VCaP (cell line): ENCODE results near the gene FABP2.
"Not testable (repeated sequence)": the region's sequence is repeated elsewhere in the genome, so short reads cannot be mapped to it uniquely, and the experiment has no call there.

Experiments used
- H3K27ac ChIP-seq: fragments of 450-650 bp; 2 replicates; pipeline ENCODE4 v1.5.1; 2017
- TF ChIP-seq, protein P1 (sequence below): fragments of 450-650 bp; conservative IDR thresholded peaks from 2 replicates; pipeline ENCODE4 v1.5.1; 2017; ENCODE audit warnings: mild to moderate bottlenecking, moderate library complexity

Gene FABP2

DNA sequence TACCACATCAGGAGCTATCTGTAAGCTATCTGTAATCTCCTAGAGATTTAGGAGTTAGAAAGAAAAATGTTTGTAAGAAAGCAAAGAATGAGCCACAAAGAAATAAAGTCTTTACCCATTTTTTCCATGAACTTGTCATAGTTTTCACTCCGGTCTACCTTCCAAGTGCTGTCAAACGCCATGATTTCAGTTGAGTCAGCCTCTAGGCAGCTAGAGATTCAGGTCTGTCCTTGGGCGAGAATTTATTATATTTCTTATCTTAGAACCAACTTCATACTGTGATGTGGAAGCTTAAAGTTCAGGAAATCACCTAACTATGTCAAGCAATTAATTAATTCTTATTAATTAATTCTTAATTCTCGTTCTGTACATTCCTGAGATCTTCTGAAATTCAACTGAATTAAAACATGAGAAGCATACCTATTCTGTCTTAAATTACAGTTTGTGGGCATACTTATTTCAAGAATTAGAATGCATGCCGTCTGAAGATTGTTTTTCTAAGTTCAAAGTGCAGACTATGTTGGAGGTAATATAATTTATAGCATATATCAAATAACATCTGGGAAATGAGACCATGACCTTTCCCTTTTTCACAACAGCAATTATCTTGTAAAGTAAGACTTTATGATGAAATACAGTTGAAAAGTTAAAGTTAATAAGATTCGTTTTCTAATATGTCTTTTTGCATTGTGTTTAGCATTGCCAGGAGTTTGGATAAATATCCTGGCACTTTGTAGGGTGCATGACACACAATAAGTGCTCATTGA, at the start of gene FABP2:
Gene FABP2, minus strand, starts transcription at position 218 of the 767 bp plus-strand sequence. Its CDS starts 36 bp downstream, at position 182.
- H3K27ac ChIP-seq, result no peak within 1 kb of the TSS
- TF ChIP-seq, protein P1, sequence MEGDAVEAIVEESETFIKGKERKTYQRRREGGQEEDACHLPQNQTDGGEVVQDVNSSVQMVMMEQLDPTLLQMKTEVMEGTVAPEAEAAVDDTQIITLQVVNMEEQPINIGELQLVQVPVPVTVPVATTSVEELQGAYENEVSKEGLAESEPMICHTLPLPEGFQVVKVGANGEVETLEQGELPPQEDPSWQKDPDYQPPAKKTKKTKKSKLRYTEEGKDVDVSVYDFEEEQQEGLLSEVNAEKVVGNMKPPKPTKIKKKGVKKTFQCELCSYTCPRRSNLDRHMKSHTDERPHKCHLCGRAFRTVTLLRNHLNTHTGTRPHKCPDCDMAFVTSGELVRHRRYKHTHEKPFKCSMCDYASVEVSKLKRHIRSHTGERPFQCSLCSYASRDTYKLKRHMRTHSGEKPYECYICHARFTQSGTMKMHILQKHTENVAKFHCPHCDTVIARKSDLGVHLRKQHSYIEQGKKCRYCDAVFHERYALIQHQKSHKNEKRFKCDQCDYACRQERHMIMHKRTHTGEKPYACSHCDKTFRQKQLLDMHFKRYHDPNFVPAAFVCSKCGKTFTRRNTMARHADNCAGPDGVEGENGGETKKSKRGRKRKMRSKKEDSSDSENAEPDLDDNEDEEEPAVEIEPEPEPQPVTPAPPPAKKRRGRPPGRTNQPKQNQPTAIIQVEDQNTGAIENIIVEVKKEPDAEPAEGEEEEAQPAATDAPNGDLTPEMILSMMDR, result no peak

DNA sequence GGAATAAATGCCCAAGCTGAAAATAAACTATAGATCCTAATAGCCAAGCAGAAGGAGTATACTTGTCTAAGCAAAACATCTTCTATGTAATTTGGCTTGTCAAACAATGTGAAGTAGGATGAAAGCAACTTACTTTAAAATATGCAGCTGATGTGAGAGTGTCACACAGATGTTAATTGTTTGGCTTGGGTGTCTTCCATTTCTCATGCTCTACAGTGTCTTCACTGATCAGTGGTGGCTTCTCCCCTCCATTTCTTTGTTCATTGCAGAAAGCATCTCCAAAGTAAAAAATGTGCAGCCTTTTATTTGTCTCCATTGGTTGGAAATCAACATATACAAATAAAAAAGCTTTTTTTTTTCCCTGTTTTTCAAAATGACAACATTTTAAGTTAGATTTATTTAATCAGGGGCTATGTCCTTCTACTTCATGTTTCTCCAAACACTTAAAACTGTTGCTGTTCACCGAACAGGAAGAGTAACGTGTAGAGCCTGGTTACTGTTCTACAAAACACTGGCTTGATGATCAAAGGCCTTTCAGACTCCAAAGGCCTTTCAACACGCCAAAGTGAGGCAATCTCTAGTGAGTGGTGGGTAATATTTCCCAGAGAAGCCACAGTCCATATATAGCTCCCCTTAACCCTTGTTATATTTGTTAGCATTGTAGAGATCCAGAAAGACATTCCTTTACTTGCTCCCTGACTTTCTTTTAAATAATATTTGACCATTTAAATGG, 49.2 kb upstream of the FABP2 start:
- H3K27ac ChIP-seq, result not testable (repeated sequence)

DNA sequence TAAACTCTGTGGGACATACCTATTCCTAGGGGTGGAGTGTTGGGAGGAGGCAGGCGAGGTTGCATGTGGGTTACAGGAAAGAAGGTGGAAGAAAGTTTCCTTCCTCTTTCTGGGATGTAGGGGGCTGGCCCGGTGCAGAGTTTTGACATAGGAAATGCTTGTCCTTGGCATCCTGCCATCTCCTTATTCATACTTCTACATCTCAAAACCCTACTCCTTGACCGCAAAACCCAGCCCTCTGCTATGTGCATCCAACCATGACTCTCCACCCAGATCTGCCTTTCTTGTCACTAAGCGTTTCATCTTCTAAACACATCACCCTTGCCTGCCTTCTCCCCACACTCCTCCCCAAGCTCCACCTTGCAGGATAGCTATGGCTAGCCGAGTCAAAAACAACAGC, 48.5 kb upstream of the FABP2 start:
- not testable (repeated sequence) for H3K27ac ChIP-seq

DNA sequence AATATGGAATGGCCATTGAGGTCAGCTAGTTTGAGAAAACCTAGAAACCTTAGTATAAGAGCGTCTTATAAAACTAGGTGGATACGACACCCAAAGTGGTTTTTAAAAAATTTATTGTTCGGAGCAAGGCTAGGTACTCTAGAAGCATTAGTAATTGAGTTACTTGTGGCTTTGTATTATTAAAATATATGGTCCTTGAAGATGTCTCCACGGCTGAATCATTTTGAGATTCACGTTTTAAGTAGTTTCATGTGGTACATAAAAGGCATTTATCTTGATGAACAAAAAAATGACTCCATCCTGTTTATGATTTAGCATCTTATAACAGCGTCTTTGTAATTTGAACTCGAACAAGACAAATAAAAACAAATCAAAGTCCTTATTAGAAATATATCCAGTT, 44.9 kb upstream of the FABP2 start:
- not testable (repeated sequence) for H3K27ac ChIP-seq

- not testable (repeated sequence) for H3K27ac ChIP-seq
Observed at GRCh38 chr4:119364203-119364602, 42.3 kb upstream of the FABP2 start.

- not testable (repeated sequence) for H3K27ac ChIP-seq
Observed at GRCh38 chr4:119363372-119363771, 41.4 kb upstream of the FABP2 start.

GRCh38 chr4:119362413-119362812, 40.5 kb upstream of the FABP2 start:
- H3K27ac ChIP-seq, result not testable (repeated sequence)

- H3K27ac ChIP-seq, result not testable (repeated sequence)
Observed at GRCh38 chr4:119359873-119360272, 37.9 kb upstream of the FABP2 start.

DNA sequence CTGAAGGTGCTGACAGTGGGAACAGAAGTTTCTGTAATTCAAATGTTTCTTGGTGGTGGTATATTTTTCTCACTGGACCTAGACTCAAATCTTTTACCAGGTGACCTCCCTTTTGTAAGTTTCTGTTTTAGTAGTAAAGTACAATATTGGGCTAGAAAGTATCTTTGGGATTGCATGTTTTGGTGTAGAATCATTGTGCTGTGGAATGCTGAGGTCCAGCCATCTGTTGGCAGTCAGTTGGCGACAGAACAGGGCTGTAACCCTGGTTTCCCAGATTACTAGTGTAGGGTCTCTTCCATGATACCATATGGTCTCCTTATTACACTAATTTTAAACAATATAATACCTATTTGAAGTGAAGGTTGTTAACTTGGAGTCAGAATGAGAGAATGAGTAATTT, 34.9 kb upstream of the FABP2 start:
- not testable (repeated sequence) for H3K27ac ChIP-seq

- H3K27ac ChIP-seq, result not testable (repeated sequence)
Observed at GRCh38 chr4:119356041-119356440, 34.1 kb upstream of the FABP2 start.

DNA sequence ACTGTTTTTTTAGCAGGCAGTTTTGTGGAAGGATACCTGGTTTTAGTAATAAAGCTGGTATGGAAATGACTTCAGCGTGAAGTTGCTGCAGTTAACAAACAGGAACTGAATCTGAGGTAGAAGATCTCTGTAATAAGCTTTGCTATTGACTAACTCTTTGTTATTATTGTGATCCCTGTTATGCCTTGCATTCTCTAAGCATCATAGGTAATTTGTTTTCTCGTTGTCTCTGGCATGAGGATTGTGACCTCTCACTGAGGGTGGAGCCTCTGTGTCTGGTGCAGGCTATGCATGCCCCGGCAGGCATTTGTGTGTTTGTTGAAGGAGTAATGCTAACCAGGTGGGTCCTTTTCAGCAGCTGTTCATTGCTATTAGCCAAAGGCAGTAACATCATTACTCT, 31.4 kb upstream of the FABP2 start:
- H3K27ac ChIP-seq, result not testable (repeated sequence)

GRCh38 chr4:119348169-119348568, 26.2 kb upstream of the FABP2 start:
- H3K27ac ChIP-seq, result not testable (repeated sequence)

- not testable (repeated sequence) for H3K27ac ChIP-seq
Observed at GRCh38 chr4:119343293-119343692, 21.4 kb upstream of the FABP2 start.

DNA sequence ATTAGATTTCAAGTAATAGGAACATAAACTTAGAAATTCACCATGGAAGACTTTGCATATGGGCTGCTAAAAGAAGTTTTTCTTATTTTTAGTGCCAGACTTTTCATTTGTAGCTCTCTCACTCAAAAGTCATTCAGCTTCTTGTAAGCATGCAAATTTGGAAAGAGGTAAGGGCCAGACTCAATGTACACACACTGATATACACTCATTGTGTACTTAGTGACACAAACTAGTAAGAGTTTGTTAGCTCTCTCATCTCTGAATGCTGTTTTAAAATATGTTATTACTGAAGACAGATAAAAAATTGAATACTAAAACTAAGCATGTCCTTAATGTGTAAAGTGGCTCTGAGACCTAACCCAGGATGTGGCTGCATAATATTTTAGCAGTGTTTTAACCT, 18.0 kb upstream of the FABP2 start:
- not testable (repeated sequence) for H3K27ac ChIP-seq

- TF ChIP-seq, protein P1, result no peak
- no peak overlapping the region for H3K27ac ChIP-seq
Observed at GRCh38 chr4:119337010-119337409, 15.1 kb upstream of the FABP2 start.

DNA sequence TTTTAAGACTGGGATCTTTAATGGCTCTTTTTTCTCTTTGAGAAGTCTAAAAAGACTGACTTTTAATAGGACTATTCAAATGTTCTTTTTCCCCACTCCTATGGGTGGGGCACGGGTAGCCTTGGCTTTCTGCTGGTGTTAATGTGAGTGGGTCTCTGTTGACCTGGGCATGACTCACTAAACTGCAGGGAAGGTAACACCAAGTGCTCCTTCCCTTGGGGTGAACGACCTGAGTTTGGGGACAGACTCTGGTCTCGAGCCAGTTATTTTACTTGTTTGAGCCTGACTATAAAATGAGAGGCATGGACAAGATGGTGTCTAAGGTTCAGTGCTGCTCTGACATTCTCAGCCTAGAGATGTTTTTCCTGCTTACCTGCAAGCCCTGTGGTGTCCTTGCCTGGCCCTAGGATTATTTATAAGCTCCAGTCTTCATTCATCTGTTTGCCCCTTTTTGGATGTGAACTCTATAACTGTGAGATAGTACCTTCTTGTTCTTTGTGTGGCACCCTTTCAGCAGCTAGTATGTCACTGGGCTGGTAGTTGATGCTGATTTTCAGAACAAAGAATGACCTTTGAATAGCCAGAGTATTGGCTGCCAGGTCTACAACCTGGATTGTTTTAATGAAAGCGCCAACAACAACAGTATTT, 14.5 kb upstream of the FABP2 start:
- not testable (repeated sequence) for H3K27ac ChIP-seq
